DOHH2 (cell line): ENCODE results near the gene ZNF691.

Experiments used
- H3F3A ChIP-seq: fragments of 200-600 bp; sonication (generic), shearing (Covaris generic); 2 replicates; pipeline ENCODE4 v1.6.0; 2016; ENCODE audit warnings: antibody characterized with exemption, mild to moderate bottlenecking; ENCODE audit not compliant: control insufficient read depth, insufficient read depth
- H3K27ac ChIP-seq: fragments of 200-600 bp; sonication (generic); 2 replicates; pipeline ENCODE4 v1.5.1; 2014; ENCODE audit warnings: low read depth, mild to moderate bottlenecking, low read length, moderate library complexity
- H3K27me3 ChIP-seq: fragments of 200-600 bp; sonication (generic); 2 replicates; pipeline ENCODE4 v1.6.1; 2014; ENCODE audit warnings: mild to moderate bottlenecking, low read length, mixed read lengths; ENCODE audit not compliant: control insufficient read depth
- H3K36me3 ChIP-seq: fragments of 200-600 bp; sonication (generic); 2 replicates; pipeline ENCODE4 v1.6.1; 2014; ENCODE audit warnings: mild to moderate bottlenecking, low read length, moderate library complexity, mixed read lengths; ENCODE audit not compliant: control insufficient read depth
- H3K4me1 ChIP-seq: fragments of 200-600 bp; sonication (generic); 2 replicates; pipeline ENCODE4 v1.6.1; 2014; ENCODE audit warnings: mild to moderate bottlenecking, low read length, mixed read lengths; ENCODE audit not compliant: control insufficient read depth
- H3K4me2 ChIP-seq: fragments of 200-600 bp; sonication (generic); 2 replicates; pipeline ENCODE4 v1.6.0; 2014; ENCODE audit warnings: mild to moderate bottlenecking, low read length, moderate library complexity
- H3K4me3 ChIP-seq: fragments of 200-600 bp; sonication (generic); 2 replicates; pipeline ENCODE4 v1.5.1; 2014; ENCODE audit warnings: mild to moderate bottlenecking, low read length, mixed read lengths
- H3K79me2 ChIP-seq: fragments of 200-600 bp; sonication (generic); 2 replicates; pipeline ENCODE4 v1.6.1; 2014; ENCODE audit warnings: mild to moderate bottlenecking, low read length, mixed read lengths; ENCODE audit not compliant: control insufficient read depth
- H3K9me2 ChIP-seq: fragments of 200-600 bp; sonication (generic); replicated peaks from 2 replicates; pipeline ENCODE4 v1.6.1; 2014; ENCODE audit warnings: mild to moderate bottlenecking, low read length, mixed read lengths; ENCODE audit not compliant: control insufficient read depth
- H3K9me3 ChIP-seq: fragments of 200-600 bp; sonication (generic); 2 replicates; pipeline ENCODE4 v1.6.1; 2014; ENCODE audit warnings: antibody characterized with exemption, low read length, mixed read lengths; ENCODE audit not compliant: control insufficient read depth, insufficient read depth
- H4K20me1 ChIP-seq: fragments of 200-600 bp; sonication (generic); 2 replicates; pipeline ENCODE4 v1.6.0; 2014; ENCODE audit warnings: low read depth, mild to moderate bottlenecking, antibody characterized with exemption, low read length, moderate library complexity; ENCODE audit not compliant: control insufficient read depth, insufficient read depth
- CTCF ChIP-seq: fragments of 200-600 bp; sonication (generic); IDR thresholded peaks from one replicate; pipeline ENCODE4 v1.5.1; 2014; ENCODE audit warnings: antibody characterized with exemption, mild to moderate bottlenecking, low read depth, low read length; ENCODE audit not compliant: poor library complexity, severe bottlenecking
- EZH2phosphoT487 ChIP-seq: fragments of 200-600 bp; sonication (generic); IDR thresholded peaks from 2 replicates; pipeline ENCODE4 v1.6.1; 2017; ENCODE audit warnings: borderline replicate concordance, mild to moderate bottlenecking, antibody characterized with exemption, low read length, moderate library complexity, mixed read lengths

ZNF691 gene

GRCh38 chr1:42816585-42817439 is 29.6 kb upstream of the ZNF691 start, which contains the start of the genes ERMAP and SVBP:
TSS of gene ERMAP (plus strand) at chr1:42817122. CDS start at chr1:42830449, 13,327 bp downstream.
TSS of gene SVBP (minus strand) at chr1:42817397. CDS start at chr1:42816544, 853 bp downstream.
- no peak for TF ChIP-seq EZH2phosphoT487
- TF ChIP-seq CTCF: no peak
- peak within 1 kb of the TSS; percentile 84 for H3K4me2 ChIP-seq

GRCh38 chr1:42817440-42817767 is 29.0 kb upstream of the ZNF691 start:
- Histone ChIP-seq H3K9me2 (no peaks in the 10 kb centered on the region), H3K27ac (peak overlapping the region; percentile 70; the same call in 1 of the 2 replicates), H3F3A (no peaks in the 10 kb centered on the region), H3K9me3 (no peaks in the 10 kb centered on the region), H3K4me1 (peaks cover 17% of the 10 kb centered on the region), H3K27me3 (no peaks in the 10 kb centered on the region), H3K79me2 (no peaks in the 10 kb centered on the region; the same call in 1 of the 2 replicates), H3K4me2 (peak overlapping the region; percentile 81), H4K20me1 (no peaks in the 10 kb centered on the region), H3K4me3 (peak overlapping the region; percentile 80), H3K36me3 (no peaks in the 10 kb centered on the region)
- TF ChIP-seq CTCF (no peak), EZH2phosphoT487 (no peak)

More at GRCh38 chr1:42816585-42817439, 29.6 kb upstream of the ZNF691 start, which contains the start of the genes ERMAP and SVBP:
- Histone ChIP-seq H4K20me1 (no peaks in the 10 kb centered on the region), H3K9me3 (no peaks in the 10 kb centered on the region), H3K36me3 (no peaks in the 10 kb centered on the region), H3F3A (no peaks in the 10 kb centered on the region), H3K4me3 (peak within 1 kb of the TSS; percentile 80), H3K4me1 (peaks cover 17% of the 10 kb centered on the region), H3K27me3 (no peaks in the 10 kb centered on the region), H3K79me2 (no peaks in the 10 kb centered on the region; the same call in 1 of the 2 replicates), H3K9me2 (no peaks in the 10 kb centered on the region), H3K27ac (peak within 1 kb of the TSS; percentile 70)

- Histone ChIP-seq H3K4me2 (peak overlapping the region; percentile 81), H4K20me1 (no peaks in the 10 kb centered on the region), H3K9me2 (no peaks in the 10 kb centered on the region), H3K9me3 (no peaks in the 10 kb centered on the region), H3K4me1 (peaks cover 20% of the 10 kb centered on the region), H3K27me3 (no peaks in the 10 kb centered on the region), H3K79me2 (no peaks in the 10 kb centered on the region; the same call in 1 of the 2 replicates), H3K27ac (no peak overlapping the region), H3F3A (no peaks in the 10 kb centered on the region), H3K36me3 (no peaks in the 10 kb centered on the region), H3K4me3 (peak overlapping the region; percentile 80)
- TF ChIP-seq EZH2phosphoT487 (no peak), CTCF (no peak)
These were observed 28.4 kb upstream of the ZNF691 start for GRCh38 chr1:42817976-42818375.
